HuH-7 (cell line): Measurements from ENCODE around the gene REPIN1.
A peak's percentile ranks its signal among the peaks of the same experiment; 100 is the strongest.

Experiments used
- DNase-seq: peaks from one replicate; pipeline ENCODE4 v3.0.0; 2011; ENCODE audit warnings: low spot score

Gene REPIN1

DNA sequence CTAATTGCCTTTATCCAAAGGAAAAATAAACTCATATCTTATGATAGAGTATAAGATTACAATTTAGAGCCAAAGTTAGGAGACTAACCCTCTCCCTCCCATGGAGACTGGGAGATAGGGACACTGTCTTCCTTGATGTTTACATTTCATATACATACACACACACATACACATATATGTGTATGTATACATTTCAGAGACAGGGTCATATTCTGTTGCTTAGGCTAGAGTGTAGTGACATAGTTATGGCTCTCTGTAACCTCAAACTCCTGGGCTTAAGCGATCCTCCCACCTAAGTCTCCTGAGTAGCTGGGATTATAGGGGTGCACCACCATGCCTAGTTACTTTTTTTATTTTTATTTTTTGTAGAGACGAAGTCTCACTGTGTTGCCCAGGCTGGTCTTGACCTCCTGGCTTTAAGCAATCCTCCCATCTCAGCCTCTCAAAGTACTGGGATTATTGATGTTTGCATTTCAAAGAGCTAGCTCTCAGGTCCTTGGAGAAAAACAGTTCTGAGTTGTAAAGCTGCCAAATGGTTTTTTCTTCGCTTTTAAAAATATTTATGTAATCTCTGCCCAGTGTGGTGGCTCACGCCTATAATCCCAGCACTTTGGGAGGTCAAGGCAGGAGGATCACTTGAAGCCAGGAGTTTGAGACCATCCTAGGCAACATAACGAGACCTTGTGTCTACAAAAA lies 8.1 kb upstream of the REPIN1 start:
- no peak for DNase-seq

- no peak for DNase-seq
These were observed 7.2 kb upstream of the REPIN1 start for GRCh38 chr7:150361402-150361801.

DNA sequence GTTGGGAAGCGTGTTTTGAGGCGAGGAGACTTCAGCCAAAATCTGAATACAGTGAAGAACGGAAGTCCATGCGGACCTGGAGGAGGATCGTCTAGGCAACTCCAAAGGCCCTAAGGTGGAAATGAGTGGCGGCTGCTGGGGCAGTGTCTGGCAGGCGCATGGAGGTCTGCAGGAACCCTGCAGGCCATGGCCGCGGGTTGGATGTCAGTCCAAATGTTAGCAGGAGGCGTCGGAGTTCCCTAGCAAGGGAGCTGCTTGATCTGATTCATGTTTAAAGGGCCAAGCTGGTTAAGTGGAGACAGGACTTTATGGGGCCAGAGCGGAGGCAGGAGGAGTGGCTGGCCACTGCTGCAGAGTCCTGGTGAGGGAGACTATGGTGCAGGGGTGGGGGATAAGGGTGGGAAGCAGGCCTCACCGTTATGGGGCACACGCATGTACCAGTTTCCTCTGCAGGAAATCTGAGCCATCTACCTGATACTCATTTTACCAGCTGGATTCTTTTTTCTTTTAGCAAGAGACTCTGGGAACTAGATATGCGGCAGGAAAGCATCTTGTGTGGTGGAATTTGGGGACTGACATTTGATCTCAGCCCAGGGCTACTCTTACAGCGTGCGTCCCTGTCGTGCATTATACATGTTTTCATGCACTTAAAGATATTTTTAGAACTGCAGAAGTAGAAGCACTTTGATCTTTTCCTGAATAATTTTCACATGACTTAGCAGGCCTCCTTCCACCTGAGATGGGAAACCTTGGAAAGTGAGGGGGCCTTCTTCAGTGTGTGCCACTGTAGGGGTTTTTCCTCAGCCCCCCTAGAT lies 6.6 kb upstream of the REPIN1 start:
- DNase-seq, result no peak

- no peak for DNase-seq
These were observed 5.3 kb upstream of the REPIN1 start for GRCh38 chr7:150363370-150363769.

DNA sequence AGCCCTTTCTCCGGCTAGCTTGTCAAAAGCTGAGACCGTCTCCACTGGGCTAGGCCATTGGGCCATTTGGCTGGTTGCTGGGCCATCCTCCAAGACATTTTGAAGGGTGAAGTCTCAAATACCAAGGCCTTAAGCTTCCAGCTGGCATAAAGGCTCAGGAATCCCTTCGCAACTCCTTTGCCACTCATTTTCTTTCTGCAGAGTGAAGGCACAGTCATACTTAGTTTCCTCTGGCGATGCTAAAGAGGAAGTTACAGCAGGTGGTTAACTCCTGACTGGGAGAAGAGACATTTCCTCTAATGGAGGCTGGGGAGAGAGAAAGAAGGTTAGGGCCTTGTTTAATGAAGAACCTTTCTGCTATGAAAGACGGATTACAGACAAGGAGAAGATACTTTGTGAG lies 4.8 kb upstream of the REPIN1 start:
- no peak for DNase-seq

DNA sequence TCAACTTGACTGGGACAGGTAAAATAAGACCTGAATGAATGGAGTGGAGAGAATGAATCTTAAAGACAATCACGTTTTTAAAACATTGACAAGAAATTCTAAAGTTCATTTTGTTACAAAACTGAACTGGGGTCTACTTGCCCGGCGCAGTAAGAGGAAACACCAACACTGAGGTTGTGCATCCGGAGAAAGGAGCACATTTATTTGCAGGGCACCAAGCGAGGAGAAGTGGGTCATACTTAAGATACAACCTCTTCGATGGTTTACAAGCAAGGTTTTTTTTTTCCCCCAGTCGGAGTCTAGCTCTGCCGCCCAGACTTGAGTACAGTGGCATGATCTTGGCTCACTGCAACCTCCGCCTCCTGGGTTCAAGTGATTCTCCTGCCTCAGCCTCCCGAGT lies 3.4 kb upstream of the REPIN1 start:
- no peak for DNase-seq

- DNase-seq, result no peak
These were observed 2.8 kb upstream of the REPIN1 start for GRCh38 chr7:150365673-150366398.

DNA sequence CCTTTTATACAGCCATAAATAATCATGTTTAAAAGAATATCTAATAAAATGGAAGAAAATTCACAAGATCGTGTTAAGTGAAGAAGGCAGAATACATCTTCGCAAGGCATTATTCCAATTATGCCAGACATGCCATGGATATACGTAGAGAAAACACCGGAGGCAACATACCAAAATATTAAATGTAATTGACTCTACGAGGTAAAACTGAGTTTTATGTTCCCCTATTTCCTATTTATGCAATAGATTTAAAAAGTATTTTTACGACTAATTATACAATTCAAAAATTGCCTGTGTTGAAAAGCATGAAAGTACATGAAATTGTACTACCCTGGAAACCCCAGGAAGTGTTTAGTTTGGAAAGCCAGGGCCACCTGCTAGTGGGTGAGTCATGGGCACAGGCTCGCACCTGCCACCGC lies 936 bp upstream of the REPIN1 start:
- DNase-seq, result peak; percentile 75

DNA sequence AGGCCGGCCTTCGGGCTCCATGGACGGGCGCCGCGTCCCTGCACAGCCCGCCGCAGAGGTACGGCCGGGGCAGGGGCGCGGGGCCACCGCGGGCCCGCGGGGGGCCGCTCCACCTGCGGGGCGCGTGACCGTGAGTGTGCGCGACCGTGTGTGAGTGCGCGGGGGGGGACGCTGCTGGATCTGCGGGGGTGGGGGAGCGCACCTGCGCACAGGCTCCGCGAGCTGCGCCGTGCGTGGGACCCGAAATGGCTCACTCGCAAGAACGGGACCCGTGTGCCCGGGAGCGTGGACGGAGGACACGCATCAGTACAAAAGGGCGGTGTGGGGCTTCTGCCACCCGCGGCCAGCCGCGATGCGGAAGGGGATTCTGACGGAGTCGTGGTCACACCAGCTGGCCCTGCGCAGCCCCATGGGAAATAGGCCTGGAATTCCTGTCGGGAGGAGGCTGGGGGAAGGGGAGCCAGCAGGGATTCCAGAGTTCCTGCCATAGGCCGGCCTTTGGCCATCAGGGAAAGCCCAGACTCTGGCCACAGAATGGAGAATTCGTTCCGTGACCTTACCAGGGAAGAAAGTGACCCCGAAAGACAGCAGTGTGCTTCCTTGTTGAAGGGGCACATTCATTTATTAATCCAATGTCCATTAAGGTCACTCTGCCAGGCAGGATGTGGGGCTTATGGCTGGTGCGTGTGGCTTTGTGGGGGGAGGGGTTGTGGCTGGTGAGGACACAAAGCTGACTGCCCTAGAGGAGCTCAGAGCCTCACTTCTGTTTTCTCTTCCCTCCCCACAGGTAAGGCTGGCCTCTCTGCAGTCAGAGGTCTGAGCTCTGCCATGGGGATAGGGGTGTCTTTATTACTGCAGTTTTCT lies 494 bp downstream of the REPIN1 start:
- DNase-seq, result peak; percentile 88

GRCh38 chr7:150369748-150370501 lies 1.3 kb downstream of the REPIN1 start:
- DNase-seq, result no peak

- no peak for DNase-seq
These were observed 2.0 kb downstream of the REPIN1 start for GRCh38 chr7:150370612-150371071.

- DNase-seq, result no peak
These were observed 2.7 kb downstream of the REPIN1 start for GRCh38 chr7:150371131-150371995.

- no peak for DNase-seq
These were observed 3.3 kb downstream of the REPIN1 start for GRCh38 chr7:150371996-150372270.

- DNase-seq, result no peak
These were observed 3.8 kb downstream of the REPIN1 start for GRCh38 chr7:150372271-150373048.

DNA sequence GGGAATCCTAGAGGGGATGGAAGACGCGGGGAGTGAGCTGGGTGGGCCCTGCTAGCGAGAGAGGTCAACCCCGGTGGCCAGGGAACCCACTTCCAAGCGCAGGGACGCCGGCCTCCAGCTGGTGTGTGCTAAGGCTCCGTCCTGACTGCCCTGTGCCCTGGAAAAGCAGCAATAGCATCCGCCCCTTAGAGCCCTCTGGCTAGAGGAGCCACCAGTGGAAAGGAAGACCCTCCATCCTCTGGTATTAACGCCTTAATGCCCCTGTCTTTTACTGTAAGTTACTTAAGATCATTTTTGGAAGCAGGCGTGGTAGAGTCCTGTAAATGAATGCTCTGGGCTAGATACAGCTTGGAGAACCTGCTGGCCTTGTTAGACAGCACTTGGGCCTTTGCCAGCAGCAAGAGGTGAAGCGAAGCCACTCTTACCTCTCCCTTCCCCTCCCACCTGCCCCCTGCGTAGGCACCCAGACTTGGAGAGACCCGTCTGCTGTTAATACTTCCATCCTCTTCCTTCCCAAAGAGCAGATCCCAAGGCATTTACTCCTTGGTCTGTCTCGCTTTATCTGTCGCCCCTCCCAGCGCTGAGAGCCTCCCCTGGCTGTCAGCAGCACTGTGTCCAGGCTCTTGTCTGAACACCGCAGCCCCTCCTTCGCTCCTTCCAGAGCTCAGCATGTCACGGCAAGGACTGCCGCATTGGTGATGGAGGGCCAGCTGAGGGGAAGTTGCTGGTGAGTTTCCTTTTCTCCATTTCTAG lies 4.6 kb downstream of the REPIN1 start:
- no peak for DNase-seq

- DNase-seq, result no peak
These were observed 5.4 kb downstream of the REPIN1 start for GRCh38 chr7:150374026-150374425.

GRCh38 chr7:150374472-150374871 lies 5.8 kb downstream of the REPIN1 start:
- DNase-seq, result no peak

DNA sequence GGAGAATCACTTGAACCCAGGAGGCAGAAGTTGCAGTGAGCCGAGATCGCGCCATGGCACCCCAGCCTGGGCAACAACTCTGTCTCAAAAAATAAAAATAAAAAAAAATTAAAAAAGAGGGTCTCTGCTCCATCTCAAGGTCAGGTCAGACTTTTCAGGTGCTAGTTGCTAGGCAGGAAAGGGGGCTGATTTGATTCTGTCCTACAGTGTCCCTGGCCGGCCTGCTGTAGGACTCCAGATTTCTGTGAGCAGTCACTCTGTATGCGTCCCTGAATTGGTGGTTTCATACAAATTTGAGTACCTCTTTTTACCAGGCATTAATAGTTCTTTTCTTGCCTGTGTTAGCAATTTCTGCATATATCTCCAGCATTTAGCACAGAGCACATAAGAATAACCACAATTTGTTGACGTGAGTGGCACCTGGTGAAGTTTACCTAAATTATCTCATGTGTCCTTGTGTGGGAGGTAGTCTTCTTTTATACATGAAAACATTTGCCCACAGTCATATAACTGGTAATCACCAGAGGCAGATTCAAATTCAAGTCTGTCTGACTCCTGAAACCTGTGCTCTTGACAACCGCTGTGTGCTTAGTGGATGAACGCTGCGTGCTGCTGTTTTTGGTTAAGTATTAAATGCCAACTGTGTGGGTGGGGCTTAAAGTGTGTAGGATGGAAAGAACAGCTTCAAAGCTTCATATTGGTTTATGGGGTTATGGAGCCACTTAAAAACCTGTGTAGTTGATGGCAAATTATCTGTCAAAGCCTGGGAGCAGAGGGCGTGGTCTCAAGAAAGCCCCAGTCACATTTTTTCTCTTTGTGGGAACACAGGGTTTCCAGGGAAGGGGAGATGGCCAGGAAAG lies 7.3 kb downstream of the REPIN1 start:
- no peak for DNase-seq
